Endothelial cell (in vitro differentiated cells): ENCODE results near the gene JOSD1. TPM values are rescaled to one million over a fixed set of nuclear protein-coding genes. Genes with fewer than 3 reads are reported as not detected.

Experiments used
- DNase-seq: peaks from one replicate; pipeline ENCODE4 v3.0.0; 2021; ENCODE audit warnings: low spot score
- H3K27ac Mint-ChIP-seq: one replicate; pipeline ENCODE4 v1.8.0; 2021; ENCODE audit warnings: mixed read lengths, inconsistent platforms; ENCODE audit not compliant: unreplicated experiment
- H3K27me3 Mint-ChIP-seq: one replicate; pipeline ENCODE4 v1.8.0; 2021; ENCODE audit warnings: mild to moderate bottlenecking, moderate library complexity, mixed read lengths, inconsistent platforms; ENCODE audit not compliant: unreplicated experiment
- H3K36me3 Mint-ChIP-seq: one replicate; pipeline ENCODE4 v1.8.0; 2021; ENCODE audit warnings: mild to moderate bottlenecking, low read depth, mixed read lengths, inconsistent platforms; ENCODE audit not compliant: unreplicated experiment
- H3K4me1 Mint-ChIP-seq: one replicate; pipeline ENCODE4 v1.8.0; 2021; ENCODE audit warnings: mild to moderate bottlenecking, mixed read lengths, inconsistent platforms; ENCODE audit not compliant: unreplicated experiment
- H3K4me3 Mint-ChIP-seq: one replicate; pipeline ENCODE4 v1.8.0; 2021; ENCODE audit warnings: mild to moderate bottlenecking, mixed read lengths, inconsistent platforms; ENCODE audit not compliant: unreplicated experiment
- H3K9me3 Mint-ChIP-seq: one replicate; pipeline ENCODE4 v1.8.0; 2021; ENCODE audit warnings: mixed read lengths, inconsistent platforms; ENCODE audit not compliant: unreplicated experiment
- CTCF ChIP-seq: fragments of 200-600 bp; sonication (generic); IDR thresholded peaks from one replicate; pipeline ENCODE4 v1.5.0; 2021; ENCODE audit warnings: antibody characterized with exemption; ENCODE audit not compliant: unreplicated experiment
- total RNA-seq: library from RNA; stranded (reverse); fragmentation: NEBNext Ultra II Directional; extraction: Animal tissue kit (Norgen Biotek cat#: 25700); gene quantifications from one replicate; pipeline ENCODE4 v1.2.1, GENCODE V29; 2021; ENCODE audit not compliant: unreplicated experiment

The JOSD1 gene
- total RNA-seq, 1 donor from 2014 or later = 49.6 TPM

GRCh38 chr22:38681582-38682335, 19.0 kb downstream of the JOSD1 start, which contains the start of gene TOMM22:
Gene TOMM22 (plus strand): TSS chr22:38681957. CDS start chr22:38681979, 22 bp downstream.
- H3K9me3 Mint-ChIP-seq = no peaks in the 10 kb centered on the region
- H3K27me3 Mint-ChIP-seq = peaks cover 8% of the 10 kb centered on the region
- peak; percentile 85 for DNase-seq
- H3K36me3 Mint-ChIP-seq = peaks cover 25% of the 10 kb centered on the region
- TF ChIP-seq CTCF = no peak
- H3K4me3 Mint-ChIP-seq = peak within 1 kb of the TSS; percentile 99
- peak within 1 kb of the TSS; percentile 97 for H3K27ac Mint-ChIP-seq
- peaks cover 4% of the 10 kb centered on the region for H3K4me1 Mint-ChIP-seq

- peaks cover 6% of the 10 kb centered on the region for H3K27me3 Mint-ChIP-seq
- H3K27ac Mint-ChIP-seq = no peak overlapping the region
- no peak for TF ChIP-seq CTCF
- peaks cover 5% of the 10 kb centered on the region for H3K4me1 Mint-ChIP-seq
- no peak overlapping the region for H3K4me3 Mint-ChIP-seq
- no peak for DNase-seq
- peaks cover 17% of the 10 kb centered on the region for H3K36me3 Mint-ChIP-seq
- H3K9me3 Mint-ChIP-seq = no peaks in the 10 kb centered on the region
Observed at GRCh38 chr22:38675833-38676232, 24.9 kb downstream of the JOSD1 start.

GRCh38 chr22:38674888-38675287, 25.9 kb downstream of the JOSD1 start:
- DNase-seq = no peak
- Mint-ChIP-seq H3K27me3 (peaks cover 6% of the 10 kb centered on the region), H3K27ac (no peak overlapping the region), H3K4me1 (peaks cover 9% of the 10 kb centered on the region), H3K9me3 (no peaks in the 10 kb centered on the region), H3K36me3 (peaks cover 20% of the 10 kb centered on the region), H3K4me3 (no peak overlapping the region)
- no peak for TF ChIP-seq CTCF

GRCh38 chr22:38657045-38657909, 43.5 kb downstream of the JOSD1 start:
- peak overlapping the region; percentile 95 for H3K4me3 Mint-ChIP-seq
- peak; percentile 11 for DNase-seq
- H3K27ac Mint-ChIP-seq = peak overlapping the region; percentile 99
- no peak for TF ChIP-seq CTCF
- peaks cover 7% of the 10 kb centered on the region for H3K4me1 Mint-ChIP-seq
- no peaks in the 10 kb centered on the region for H3K27me3 Mint-ChIP-seq
- H3K36me3 Mint-ChIP-seq = no peaks in the 10 kb centered on the region
- no peaks in the 10 kb centered on the region for H3K9me3 Mint-ChIP-seq
